IMR-90 (cell line): Measurements from ENCODE around the gene GOLGA3.

Source experiments
- CTCF ChIP-seq: conservative IDR thresholded peaks from 2 replicates; pipeline ENCODE4 v1.5.1; 2012; ENCODE audit warnings: mild to moderate bottlenecking, low read depth, low read length, improper control_type of control experiment
- MAFK ChIP-seq: IDR thresholded peaks from 2 replicates; pipeline ENCODE4 v1.6.1; 2012; ENCODE audit warnings: low read depth, low read length, improper control_type of control experiment
- MXI1 ChIP-seq: IDR thresholded peaks from 2 replicates; pipeline ENCODE4 v1.6.1; 2012; ENCODE audit warnings: low read depth, mild to moderate bottlenecking, low read length, moderate library complexity, borderline replicate concordance
- POLR2A ChIP-seq: IDR thresholded peaks from 2 replicates; pipeline ENCODE4 v1.6.1; 2012; ENCODE audit warnings: mild to moderate bottlenecking, low read depth, low read length
- RAD21 ChIP-seq: IDR thresholded peaks from 2 replicates; pipeline ENCODE4 v1.6.1; 2012; ENCODE audit warnings: low read length, improper control_type of control experiment
- RCOR1 ChIP-seq: IDR thresholded peaks from 2 replicates; pipeline ENCODE4 v1.6.1; 2012; ENCODE audit warnings: mild to moderate bottlenecking, low read length, improper control_type of control experiment; ENCODE audit not compliant: insufficient replicate concordance
- SMC3 ChIP-seq: fragments of 150-350 bp; IDR thresholded peaks from 2 replicates; pipeline ENCODE4 v1.6.1; 2016; ENCODE audit warnings: low read depth, mild to moderate bottlenecking, antibody characterized with exemption, low read length, moderate library complexity
- TF ChIP-seq, protein P1 (sequence below): fragments of 150-350 bp; IDR thresholded peaks from 2 replicates; pipeline ENCODE4 v1.6.1; 2017; ENCODE audit warnings: mild to moderate bottlenecking, antibody characterized with exemption, low read length, low read depth
- TF ChIP-seq, protein P2 (sequence below): fragments of 150-350 bp; IDR thresholded peaks from 2 replicates; pipeline ENCODE4 v1.6.1; 2016; ENCODE audit warnings: low read depth, mild to moderate bottlenecking, low read length, moderate library complexity, borderline replicate concordance

DNA sequence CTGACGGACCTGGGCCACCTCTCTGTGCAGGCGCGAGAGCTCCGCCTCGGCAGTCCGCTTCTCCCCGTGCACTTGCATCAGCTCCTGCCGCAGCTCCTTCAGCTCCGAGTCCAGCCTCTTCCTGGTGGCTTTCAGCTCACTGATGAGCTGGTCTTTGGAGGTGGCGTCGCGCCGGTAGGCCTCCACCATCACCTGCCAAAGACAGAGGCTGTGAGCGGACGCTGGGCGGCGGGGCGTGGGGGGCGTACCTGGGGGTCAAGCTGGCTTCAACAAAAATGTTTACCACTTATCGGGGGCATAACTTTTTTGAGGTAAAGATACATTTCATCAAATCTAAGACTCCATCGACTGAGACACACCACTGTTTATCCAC is 39.6 kb downstream of the GOLGA3 start:
- TF ChIP-seq CTCF (no peak), RCOR1 (no peak), MAFK (no peak), RAD21 (no peak), POLR2A (no peak), MXI1 (no peak), SMC3 (no peak)
- TF ChIP-seq, protein P1, sequence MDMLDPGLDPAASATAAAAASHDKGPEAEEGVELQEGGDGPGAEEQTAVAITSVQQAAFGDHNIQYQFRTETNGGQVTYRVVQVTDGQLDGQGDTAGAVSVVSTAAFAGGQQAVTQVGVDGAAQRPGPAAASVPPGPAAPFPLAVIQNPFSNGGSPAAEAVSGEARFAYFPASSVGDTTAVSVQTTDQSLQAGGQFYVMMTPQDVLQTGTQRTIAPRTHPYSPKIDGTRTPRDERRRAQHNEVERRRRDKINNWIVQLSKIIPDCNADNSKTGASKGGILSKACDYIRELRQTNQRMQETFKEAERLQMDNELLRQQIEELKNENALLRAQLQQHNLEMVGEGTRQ = no peak
- TF ChIP-seq, protein P2, sequence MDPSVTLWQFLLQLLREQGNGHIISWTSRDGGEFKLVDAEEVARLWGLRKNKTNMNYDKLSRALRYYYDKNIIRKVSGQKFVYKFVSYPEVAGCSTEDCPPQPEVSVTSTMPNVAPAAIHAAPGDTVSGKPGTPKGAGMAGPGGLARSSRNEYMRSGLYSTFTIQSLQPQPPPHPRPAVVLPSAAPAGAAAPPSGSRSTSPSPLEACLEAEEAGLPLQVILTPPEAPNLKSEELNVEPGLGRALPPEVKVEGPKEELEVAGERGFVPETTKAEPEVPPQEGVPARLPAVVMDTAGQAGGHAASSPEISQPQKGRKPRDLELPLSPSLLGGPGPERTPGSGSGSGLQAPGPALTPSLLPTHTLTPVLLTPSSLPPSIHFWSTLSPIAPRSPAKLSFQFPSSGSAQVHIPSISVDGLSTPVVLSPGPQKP = no peak
